Measurements from ENCODE around the gene SLC22A31.
A peak's percentile ranks its signal among the peaks of the same experiment; 100 is the strongest.

SLC22A31 gene

GRCh38 chr16:89216315-89217137, 16.2 kb upstream of the SLC22A31 start:
- DNase-seq (ENCODE audit: low read depth in 2 of 2): peak; percentile 68 to 83

- DNase-seq (ENCODE audit: low read depth in 2 of 2): no peak
Observed at GRCh38 chr16:89210904-89211515, 10.7 kb upstream of the SLC22A31 start.

- no peak for DNase-seq (ENCODE audit: low read depth in 2 of 2)
Observed at GRCh38 chr16:89210165-89210903, 10.0 kb upstream of the SLC22A31 start.

GRCh38 chr16:89209522-89210044, 9.2 kb upstream of the SLC22A31 start:
- DNase-seq (ENCODE audit: low read depth in 2 of 2): no peak

GRCh38 chr16:89207993-89208392, 7.7 kb upstream of the SLC22A31 start:
- DNase-seq (ENCODE audit: low read depth in 2 of 2): no peak

- DNase-seq (ENCODE audit: low read depth in 2 of 2): no peak
Observed at GRCh38 chr16:89202422-89203215, 2.3 kb upstream of the SLC22A31 start.

GRCh38 chr16:89201439-89202377, 1.4 kb upstream of the SLC22A31 start:
- peak; percentile 46 to 48 for DNase-seq (ENCODE audit: low read depth in 2 of 2)

- DNase-seq (ENCODE audit: low read depth in 2 of 2): no peak
Observed at GRCh38 chr16:89200850-89201411, 594 bp upstream of the SLC22A31 start.

GRCh38 chr16:89199241-89200123, 855 bp downstream of the SLC22A31 start:
- DNase-seq (ENCODE audit: low read depth in 2 of 2): no peak

GRCh38 chr16:89198417-89199240, 1.7 kb downstream of the SLC22A31 start:
- DNase-seq (ENCODE audit: low read depth in 2 of 2): no peak

- DNase-seq (ENCODE audit: low read depth in 2 of 2): no peak
Observed at GRCh38 chr16:89197633-89198416, 2.5 kb downstream of the SLC22A31 start.

GRCh38 chr16:89197033-89197632, 3.2 kb downstream of the SLC22A31 start:
- no peak for DNase-seq (ENCODE audit: low read depth in 2 of 2)

GRCh38 chr16:89195521-89196171, 4.7 kb downstream of the SLC22A31 start:
- no peak for DNase-seq (ENCODE audit: low read depth in 2 of 2)

GRCh38 chr16:89194340-89195311, 5.7 kb downstream of the SLC22A31 start:
- no peak for DNase-seq (ENCODE audit: low read depth in 2 of 2)

Data from stimulated activated CD8-positive, alpha-beta memory T cell treated with anti-CD3 and anti-CD28 coated beads, Interleukin-15, amount 100 ng/mL, for 4 hours (primary cell).